HG02973 (cell line): ENCODE data around the gene COTL1.
"Not testable (repeated sequence)": the region's sequence is repeated elsewhere in the genome, so short reads cannot be mapped to it uniquely, and the experiment has no call there.

ENCODE experiments used
- ATAC-seq: cut with Tn5 transposase; IDR thresholded peaks from one replicate; pipeline ENCODE4 v1.9.1; 2021; ENCODE audit warnings: moderate library complexity; ENCODE audit not compliant: unreplicated experiment

The COTL1 gene

GRCh38 chr16:84535408-84535807 is 82.5 kb downstream of the COTL1 start:
- ATAC-seq: no peak

- ATAC-seq: no peak
Observed at GRCh38 chr16:84534815-84535214, 83.1 kb downstream of the COTL1 start.

GRCh38 chr16:84532855-84533486 is 84.9 kb downstream of the COTL1 start:
- no peak for ATAC-seq

GRCh38 chr16:84532291-84532724 is 85.6 kb downstream of the COTL1 start:
- ATAC-seq: no peak

GRCh38 chr16:84531671-84532111 is 86.2 kb downstream of the COTL1 start:
- ATAC-seq: no peak

GRCh38 chr16:84530590-84530989 is 87.3 kb downstream of the COTL1 start:
- ATAC-seq: no peak

GRCh38 chr16:84529607-84530006 is 88.3 kb downstream of the COTL1 start:
- no peak for ATAC-seq

GRCh38 chr16:84528322-84528721 is 89.6 kb downstream of the COTL1 start:
- no peak for ATAC-seq

GRCh38 chr16:84527532-84528269 is 90.2 kb downstream of the COTL1 start:
- ATAC-seq: no peak

- ATAC-seq: no peak
Observed at GRCh38 chr16:84526794-84527531, 90.9 kb downstream of the COTL1 start.

- not testable (repeated sequence) for ATAC-seq
Observed at GRCh38 chr16:84524941-84525581, 92.8 kb downstream of the COTL1 start.

GRCh38 chr16:84524346-84524920 is 93.4 kb downstream of the COTL1 start:
- ATAC-seq: no peak

- no peak for ATAC-seq
Observed at GRCh38 chr16:84521497-84521770, 96.4 kb downstream of the COTL1 start.

GRCh38 chr16:84520725-84521496 is 97.0 kb downstream of the COTL1 start:
- no peak for ATAC-seq

- no peak for ATAC-seq
Observed at GRCh38 chr16:84519855-84520254, 98.0 kb downstream of the COTL1 start.

- no peak for ATAC-seq
Observed at GRCh38 chr16:84518804-84519341, 99.0 kb downstream of the COTL1 start.

- not testable (repeated sequence) for ATAC-seq
Observed at GRCh38 chr16:84518220-84518619, 99.7 kb downstream of the COTL1 start.

- no peak for ATAC-seq
Observed at GRCh38 chr16:84517366-84517765, 100.5 kb downstream of the COTL1 start.
